OCI-LY3 (cell line): ENCODE results near the gene BEND7.

Source experiments
- H2AFZ ChIP-seq: fragments of 200-600, 300-600 bp; shearing (Covaris generic); 2 replicates; pipeline ENCODE4 v1.6.0; 2014; ENCODE audit warnings: antibody characterized with exemption, low read depth, low read length
- H3K27ac ChIP-seq: fragments of 200-600, 300-600 bp; sonication (generic); 2 replicates; pipeline ENCODE4 v1.5.1; 2014; ENCODE audit warnings: mild to moderate bottlenecking, low read length, moderate library complexity, mixed read lengths
- H3K27me3 ChIP-seq: fragments of 200-600, 300-600 bp; sonication (generic); 2 replicates; pipeline ENCODE4 v1.6.1; 2014; ENCODE audit warnings: low read depth, low read length, mixed read lengths
- H3K36me3 ChIP-seq: fragments of 200-600, 300-600 bp; sonication (generic); replicated peaks from 2 replicates; pipeline ENCODE3; 2014; ENCODE audit warnings: low read depth, low read length, mixed read lengths
- H3K4me1 ChIP-seq: fragments of 300-600, 200-600 bp; sonication (generic); 2 replicates; pipeline ENCODE4 v1.6.1; 2014; ENCODE audit warnings: low read length, mixed read lengths
- H3K4me2 ChIP-seq: fragments of 200-600, 300-600 bp; sonication (generic); 2 replicates; pipeline ENCODE4 v1.6.1; 2014; ENCODE audit warnings: low read length, mixed read lengths
- H3K4me3 ChIP-seq: fragments of 300-600, 200-600 bp; sonication (generic); 2 replicates; pipeline ENCODE4 v1.5.1; 2014; ENCODE audit warnings: antibody characterized with exemption, mild to moderate bottlenecking, low read length, moderate library complexity
- H3K79me2 ChIP-seq: fragments of 300-600, 200-600 bp; shearing (Covaris generic); 2 replicates; pipeline ENCODE4 v1.6.1; 2014; ENCODE audit warnings: mild to moderate bottlenecking, low read length, mixed read lengths
- H3K9ac ChIP-seq: fragments of 300-600, 200-600 bp; shearing (Covaris generic); 2 replicates; pipeline ENCODE4 v1.6.0; 2014; ENCODE audit warnings: mild to moderate bottlenecking, low read length, moderate library complexity
- H3K9me3 ChIP-seq: fragments of 200-600, 300-600 bp; shearing (Covaris generic); 2 replicates; pipeline ENCODE4 v1.6.1; 2014; ENCODE audit warnings: low read length, mixed read lengths; ENCODE audit not compliant: insufficient read depth
- H4K20me1 ChIP-seq: fragments of 200-600, 300-600 bp; sonication (generic); 2 replicates; pipeline ENCODE4 v1.6.1; 2016; ENCODE audit warnings: low read length, mixed read lengths; ENCODE audit not compliant: insufficient read depth
- CTCF ChIP-seq: fragments of 200-600, 300-600 bp; sonication (generic); IDR thresholded peaks from 2 replicates; pipeline ENCODE4 v1.5.1; 2014; ENCODE audit warnings: antibody characterized with exemption, low read length, low read depth
- EZH2phosphoT487 ChIP-seq: fragments of 200-600 bp; shearing (Covaris generic); IDR thresholded peaks from 2 replicates; pipeline ENCODE4 v1.6.1; 2018; ENCODE audit warnings: antibody characterized with exemption, mixed run types, low read depth

The BEND7 gene

GRCh38 chr10:13528875-13529713 lies at the start of gene BEND7:
TSS of gene BEND7 (minus strand) at chr10:13529014. CDS start at chr10:13528533, 481 bp downstream.
- H3K4me1 ChIP-seq = no peaks in the 10 kb centered on the region
- H3K9me3 ChIP-seq = no peaks in the 10 kb centered on the region
- H3K79me2 ChIP-seq = no peaks in the 10 kb centered on the region
- H3K4me2 ChIP-seq = peak within 1 kb of the TSS; percentile 54
- H4K20me1 ChIP-seq = no peaks in the 10 kb centered on the region
- H2AFZ ChIP-seq = 0 out of 2 replicates have a peak within 1 kb of the TSS, but pooled peaks have one; percentile 46
- H3K4me3 ChIP-seq = peak within 1 kb of the TSS; percentile 66
- TF ChIP-seq EZH2phosphoT487 (no peak), CTCF (no peak)
- peaks cover 16% of the 10 kb centered on the region; the same call in 1 of the 2 replicates for H3K27me3 ChIP-seq
- H3K9ac ChIP-seq = no peak within 1 kb of the TSS
- H3K36me3 ChIP-seq = no peaks in the 10 kb centered on the region
- no peak within 1 kb of the TSS for H3K27ac ChIP-seq

- Histone ChIP-seq H3K36me3 (no peaks in the 10 kb centered on the region), H3K9ac (no peak overlapping the region), H4K20me1 (no peaks in the 10 kb centered on the region), H3K79me2 (no peaks in the 10 kb centered on the region), H3K4me1 (no peaks in the 10 kb centered on the region), H3K4me2 (no peak overlapping the region), H2AFZ (no peak overlapping the region), H3K4me3 (no peak overlapping the region), H3K9me3 (no peaks in the 10 kb centered on the region), H3K27me3 (no peaks in the 10 kb centered on the region), H3K27ac (no peak overlapping the region)
- no peak for TF ChIP-seq EZH2phosphoT487
- no peak for TF ChIP-seq CTCF
These were observed 45.1 kb upstream of the BEND7 start for GRCh38 chr10:13573960-13574359.

GRCh38 chr10:13571541-13571940 lies 42.7 kb upstream of the BEND7 start:
- Histone ChIP-seq H3K79me2 (no peaks in the 10 kb centered on the region), H3K36me3 (no peaks in the 10 kb centered on the region), H3K4me3 (no peak overlapping the region), H4K20me1 (no peaks in the 10 kb centered on the region), H3K9ac (no peak overlapping the region), H3K27ac (no peak overlapping the region), H3K27me3 (no peaks in the 10 kb centered on the region), H2AFZ (no peak overlapping the region), H3K4me2 (no peak overlapping the region), H3K9me3 (no peaks in the 10 kb centered on the region), H3K4me1 (no peaks in the 10 kb centered on the region)
- TF ChIP-seq EZH2phosphoT487 = no peak
- no peak for TF ChIP-seq CTCF

- H3K9me3 ChIP-seq = no peaks in the 10 kb centered on the region
- no peaks in the 10 kb centered on the region for H3K4me1 ChIP-seq
- TF ChIP-seq CTCF = no peak
- no peak for TF ChIP-seq EZH2phosphoT487
- H3K36me3 ChIP-seq = no peaks in the 10 kb centered on the region
- no peaks in the 10 kb centered on the region for H3K79me2 ChIP-seq
- H3K27ac ChIP-seq = no peak overlapping the region
- H3K4me2 ChIP-seq = no peak overlapping the region
- no peak overlapping the region for H3K9ac ChIP-seq
- no peaks in the 10 kb centered on the region for H4K20me1 ChIP-seq
- H3K27me3 ChIP-seq = no peaks in the 10 kb centered on the region
- no peak overlapping the region for H3K4me3 ChIP-seq
- no peak overlapping the region for H2AFZ ChIP-seq
These were observed 38.2 kb upstream of the BEND7 start for GRCh38 chr10:13567030-13567429.
